OCI-LY3 (cell line): ENCODE measurements around the gene TTC9.

Experiments used
- H2AFZ ChIP-seq: fragments of 200-600, 300-600 bp; shearing (Covaris generic); 2 replicates; pipeline ENCODE4 v1.6.0; 2014; ENCODE audit warnings: antibody characterized with exemption, low read depth, low read length
- H3K27ac ChIP-seq: fragments of 200-600, 300-600 bp; sonication (generic); 2 replicates; pipeline ENCODE4 v1.5.1; 2014; ENCODE audit warnings: mild to moderate bottlenecking, low read length, moderate library complexity, mixed read lengths
- H3K27me3 ChIP-seq: fragments of 200-600, 300-600 bp; sonication (generic); 2 replicates; pipeline ENCODE4 v1.6.1; 2014; ENCODE audit warnings: low read depth, low read length, mixed read lengths
- H3K36me3 ChIP-seq: fragments of 200-600, 300-600 bp; sonication (generic); replicated peaks from 2 replicates; pipeline ENCODE3; 2014; ENCODE audit warnings: low read depth, low read length, mixed read lengths
- H3K4me1 ChIP-seq: fragments of 300-600, 200-600 bp; sonication (generic); 2 replicates; pipeline ENCODE4 v1.6.1; 2014; ENCODE audit warnings: low read length, mixed read lengths
- H3K4me2 ChIP-seq: fragments of 200-600, 300-600 bp; sonication (generic); 2 replicates; pipeline ENCODE4 v1.6.1; 2014; ENCODE audit warnings: low read length, mixed read lengths
- H3K4me3 ChIP-seq: fragments of 300-600, 200-600 bp; sonication (generic); 2 replicates; pipeline ENCODE4 v1.5.1; 2014; ENCODE audit warnings: antibody characterized with exemption, mild to moderate bottlenecking, low read length, moderate library complexity
- H3K79me2 ChIP-seq: fragments of 300-600, 200-600 bp; shearing (Covaris generic); 2 replicates; pipeline ENCODE4 v1.6.1; 2014; ENCODE audit warnings: mild to moderate bottlenecking, low read length, mixed read lengths
- H3K9ac ChIP-seq: fragments of 300-600, 200-600 bp; shearing (Covaris generic); 2 replicates; pipeline ENCODE4 v1.6.0; 2014; ENCODE audit warnings: mild to moderate bottlenecking, low read length, moderate library complexity
- H3K9me3 ChIP-seq: fragments of 200-600, 300-600 bp; shearing (Covaris generic); 2 replicates; pipeline ENCODE4 v1.6.1; 2014; ENCODE audit warnings: low read length, mixed read lengths; ENCODE audit not compliant: insufficient read depth
- H4K20me1 ChIP-seq: fragments of 200-600, 300-600 bp; sonication (generic); 2 replicates; pipeline ENCODE4 v1.6.1; 2016; ENCODE audit warnings: low read length, mixed read lengths; ENCODE audit not compliant: insufficient read depth
- EZH2phosphoT487 ChIP-seq: fragments of 200-600 bp; shearing (Covaris generic); IDR thresholded peaks from 2 replicates; pipeline ENCODE4 v1.6.1; 2018; ENCODE audit warnings: antibody characterized with exemption, mixed run types, low read depth
- TF ChIP-seq, protein P1 (sequence below): fragments of 200-600, 300-600 bp; sonication (generic); IDR thresholded peaks from 2 replicates; pipeline ENCODE4 v1.5.1; 2014; ENCODE audit warnings: antibody characterized with exemption, low read length, low read depth

TTC9 gene

DNA sequence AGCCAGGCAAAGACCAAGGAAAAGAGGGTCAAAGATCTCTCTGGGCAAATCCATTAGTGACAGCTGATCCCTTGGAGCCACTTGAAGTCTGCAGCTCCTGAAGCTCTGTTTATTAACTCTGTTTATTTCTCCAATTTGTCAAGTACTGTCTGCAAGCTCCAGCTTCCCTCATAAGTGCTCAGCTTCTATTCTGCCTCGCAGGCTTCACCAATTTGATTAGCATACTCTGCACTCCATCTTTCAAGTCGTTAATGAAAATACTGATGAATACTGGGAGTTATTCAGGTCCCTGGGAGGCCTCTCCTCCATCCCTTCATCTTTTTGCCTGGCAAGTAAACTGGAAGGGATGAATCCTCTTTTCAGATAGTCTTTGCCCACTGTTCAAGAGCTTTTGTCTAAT, 54.3 kb downstream of the TTC9 start:
- Histone ChIP-seq H3K4me2 (no peak overlapping the region), H3K27me3 (0 out of 2 replicates have a peak, but pooled peaks cover 7% of the 10 kb centered on the region), H2AFZ (no peak overlapping the region), H3K4me3 (no peak overlapping the region), H3K4me1 (peaks cover 8% of the 10 kb centered on the region), H3K27ac (no peak overlapping the region), H3K79me2 (no peaks in the 10 kb centered on the region), H3K9me3 (no peaks in the 10 kb centered on the region), H4K20me1 (no peaks in the 10 kb centered on the region), H3K9ac (no peak overlapping the region), H3K36me3 (no peaks in the 10 kb centered on the region)
- TF ChIP-seq, protein P1, sequence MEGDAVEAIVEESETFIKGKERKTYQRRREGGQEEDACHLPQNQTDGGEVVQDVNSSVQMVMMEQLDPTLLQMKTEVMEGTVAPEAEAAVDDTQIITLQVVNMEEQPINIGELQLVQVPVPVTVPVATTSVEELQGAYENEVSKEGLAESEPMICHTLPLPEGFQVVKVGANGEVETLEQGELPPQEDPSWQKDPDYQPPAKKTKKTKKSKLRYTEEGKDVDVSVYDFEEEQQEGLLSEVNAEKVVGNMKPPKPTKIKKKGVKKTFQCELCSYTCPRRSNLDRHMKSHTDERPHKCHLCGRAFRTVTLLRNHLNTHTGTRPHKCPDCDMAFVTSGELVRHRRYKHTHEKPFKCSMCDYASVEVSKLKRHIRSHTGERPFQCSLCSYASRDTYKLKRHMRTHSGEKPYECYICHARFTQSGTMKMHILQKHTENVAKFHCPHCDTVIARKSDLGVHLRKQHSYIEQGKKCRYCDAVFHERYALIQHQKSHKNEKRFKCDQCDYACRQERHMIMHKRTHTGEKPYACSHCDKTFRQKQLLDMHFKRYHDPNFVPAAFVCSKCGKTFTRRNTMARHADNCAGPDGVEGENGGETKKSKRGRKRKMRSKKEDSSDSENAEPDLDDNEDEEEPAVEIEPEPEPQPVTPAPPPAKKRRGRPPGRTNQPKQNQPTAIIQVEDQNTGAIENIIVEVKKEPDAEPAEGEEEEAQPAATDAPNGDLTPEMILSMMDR: no peak
- TF ChIP-seq EZH2phosphoT487: no peak

DNA sequence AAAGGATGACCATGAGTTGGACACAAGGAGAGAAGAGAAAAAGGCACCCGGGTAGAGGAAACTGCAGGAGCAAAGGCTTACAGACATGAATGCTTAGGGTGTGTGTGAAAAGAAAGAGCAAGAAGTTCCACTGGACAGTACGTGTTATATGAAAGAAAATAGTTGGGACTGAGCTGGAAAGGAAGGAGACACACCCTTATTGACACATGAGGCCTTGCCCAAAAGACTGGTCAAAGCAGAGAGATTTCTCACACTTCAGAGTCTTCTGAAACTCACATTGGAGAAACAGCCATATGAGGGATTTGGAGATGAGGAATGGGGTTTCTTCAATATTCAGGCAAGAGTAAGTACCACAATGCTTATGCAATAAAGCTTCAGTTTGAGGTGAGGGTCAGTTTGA, 56.0 kb downstream of the TTC9 start:
- H3K4me1 ChIP-seq: no peaks in the 10 kb centered on the region
- no peaks in the 10 kb centered on the region for H3K79me2 ChIP-seq
- no peak overlapping the region for H3K4me3 ChIP-seq
- H3K27ac ChIP-seq: no peak overlapping the region
- no peak for TF ChIP-seq EZH2phosphoT487
- TF ChIP-seq, protein P1: no peak
- no peaks in the 10 kb centered on the region for H4K20me1 ChIP-seq
- no peak overlapping the region for H3K4me2 ChIP-seq
- H3K27me3 ChIP-seq: peaks cover 13% of the 10 kb centered on the region; the same call in 1 of the 2 replicates
- H2AFZ ChIP-seq: no peak overlapping the region
- no peak overlapping the region for H3K9ac ChIP-seq
- H3K9me3 ChIP-seq: no peaks in the 10 kb centered on the region
- H3K36me3 ChIP-seq: no peaks in the 10 kb centered on the region

DNA sequence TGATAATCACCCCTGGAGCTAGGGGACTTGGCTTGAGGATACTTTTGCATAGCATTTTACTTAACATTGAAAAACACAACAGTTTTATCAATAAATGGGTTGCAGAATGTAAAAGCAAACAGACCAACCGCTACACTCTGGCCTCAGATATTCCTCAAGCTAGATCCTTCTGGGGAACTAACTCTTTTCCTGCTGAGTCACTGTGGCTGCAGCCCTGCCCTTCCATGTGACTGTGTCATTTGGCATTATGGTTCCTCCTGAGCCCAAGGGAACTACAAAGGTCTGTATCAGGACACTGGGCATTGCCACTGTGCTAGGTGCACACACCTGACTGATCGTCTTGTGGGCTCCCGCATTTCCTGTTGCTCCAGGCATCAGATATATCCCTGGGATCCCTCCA, 56.6 kb downstream of the TTC9 start:
- TF ChIP-seq, protein P1: no peak
- TF ChIP-seq EZH2phosphoT487: no peak
- Histone ChIP-seq H3K9me3 (no peaks in the 10 kb centered on the region), H3K27ac (no peak overlapping the region), H3K9ac (no peak overlapping the region), H3K4me1 (no peaks in the 10 kb centered on the region), H3K36me3 (no peaks in the 10 kb centered on the region), H2AFZ (no peak overlapping the region), H3K79me2 (no peaks in the 10 kb centered on the region), H4K20me1 (no peaks in the 10 kb centered on the region), H3K4me3 (no peak overlapping the region), H3K4me2 (no peak overlapping the region), H3K27me3 (peaks cover 13% of the 10 kb centered on the region; the same call in 1 of the 2 replicates)

DNA sequence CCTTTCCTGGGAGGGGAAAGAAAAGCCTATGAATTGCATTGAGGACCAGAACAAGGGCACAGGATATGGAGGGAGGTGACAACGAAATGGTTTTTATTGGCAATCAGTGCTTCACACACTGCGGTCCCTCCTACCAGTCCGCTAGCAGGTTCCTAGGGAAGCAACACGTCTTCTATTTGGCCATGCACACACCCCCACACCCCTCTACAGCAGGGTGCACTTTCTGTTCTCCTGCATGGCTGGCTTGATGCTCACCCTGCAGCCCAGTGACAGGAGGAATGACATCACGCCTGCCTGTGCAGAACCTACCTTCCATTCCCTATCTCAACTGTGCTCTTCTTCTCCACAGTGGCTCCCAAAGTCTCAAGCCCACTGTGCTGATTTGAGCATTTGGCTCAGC, 57.9 kb downstream of the TTC9 start:
- Histone ChIP-seq H3K79me2 (no peaks in the 10 kb centered on the region), H3K4me2 (no peak overlapping the region), H3K9ac (no peak overlapping the region)

More for the DNA sequence above, 57.9 kb downstream of the TTC9 start:
- no peak overlapping the region for H3K4me3 ChIP-seq
- no peaks in the 10 kb centered on the region for H4K20me1 ChIP-seq
- H2AFZ ChIP-seq: no peak overlapping the region
- peaks cover 15% of the 10 kb centered on the region for H3K27me3 ChIP-seq
- TF ChIP-seq, protein P1: no peak
- TF ChIP-seq EZH2phosphoT487: no peak
- no peaks in the 10 kb centered on the region for H3K4me1 ChIP-seq
- no peaks in the 10 kb centered on the region for H3K36me3 ChIP-seq
- H3K9me3 ChIP-seq: no peaks in the 10 kb centered on the region
- H3K27ac ChIP-seq: no peak overlapping the region
